Activated CD4-positive, alpha-beta T cell treated with anti-CD3 and anti-CD28 coated beads, Interleukin-2, amount 50 U/mL, for 1 hour (primary cell): ENCODE measurements around the gene PTPRJ.
"Not testable (repeated sequence)": the region's sequence is repeated elsewhere in the genome, so short reads cannot be mapped to it uniquely, and the experiment has no call there.

Experiments
- DNase-seq: peaks from one replicate; pipeline ENCODE4 v3.0.0-alpha.2; 2020

PTPRJ gene

DNA sequence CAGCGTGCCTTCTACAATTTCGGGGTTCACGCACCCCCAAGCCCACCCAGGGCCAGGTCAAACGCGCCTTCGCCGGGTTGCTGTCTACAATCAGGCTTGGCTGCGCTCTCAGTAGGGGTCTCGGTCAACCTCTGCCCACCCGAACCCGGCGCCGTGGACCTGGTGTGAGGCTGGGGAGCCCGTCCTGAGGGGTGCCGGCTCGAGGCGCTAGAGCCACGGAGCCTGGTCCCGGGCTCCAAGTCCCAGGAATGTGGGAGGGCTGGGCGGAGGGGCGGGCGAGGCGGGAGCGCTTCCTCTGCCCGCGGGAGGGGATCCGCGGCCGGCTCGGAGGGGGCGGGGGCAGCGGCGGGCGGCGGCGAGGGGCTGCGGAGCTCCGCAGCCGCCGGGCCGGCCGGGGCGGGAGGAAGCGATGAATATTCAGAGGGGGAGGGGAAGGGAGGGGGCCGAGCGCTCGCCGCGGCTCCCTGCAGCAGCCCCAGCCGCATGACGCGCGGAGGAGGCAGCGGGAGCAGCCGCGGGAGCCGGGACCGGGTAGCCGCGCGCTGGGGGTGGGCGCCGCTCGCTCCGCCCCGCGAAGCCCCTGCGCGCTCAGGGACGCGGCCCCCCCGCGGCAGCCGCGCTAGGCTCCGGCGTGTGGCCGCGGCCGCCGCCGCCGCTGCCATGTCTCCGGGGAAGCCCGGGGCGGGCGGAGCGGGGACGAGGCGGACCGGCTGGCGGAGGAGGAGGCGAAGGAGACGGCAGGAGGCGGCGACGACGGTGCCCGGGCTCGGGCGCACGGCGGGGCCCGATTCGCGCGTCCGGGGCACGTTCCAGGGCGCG is at the start of gene PTPRJ:
PTPRJ (plus strand) TSS at position 472 of the 819 bp plus-strand sequence. CDS start 354 bp downstream, outside the sequence.
- DNase-seq = peak; percentile 64

DNA sequence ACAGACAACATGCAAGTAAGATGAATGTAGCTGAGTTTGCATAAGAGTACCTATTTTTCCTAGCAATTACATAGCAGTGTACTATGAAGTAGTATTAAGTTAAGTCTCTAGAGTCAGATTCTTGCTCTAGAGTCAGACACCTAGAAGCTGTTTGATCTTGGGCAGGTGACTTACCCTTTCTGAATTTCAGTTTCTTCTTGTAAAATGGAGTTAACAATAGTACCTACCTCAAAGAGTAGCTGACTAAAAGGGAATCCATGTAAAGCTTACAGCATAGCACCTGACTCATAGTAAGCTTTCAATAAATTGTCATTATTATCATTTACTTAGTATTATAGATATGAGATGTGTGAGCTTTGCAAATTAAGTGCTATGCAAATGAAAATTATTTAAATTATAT is 47.8 kb upstream of the PTPRJ start:
- DNase-seq = no peak

DNA sequence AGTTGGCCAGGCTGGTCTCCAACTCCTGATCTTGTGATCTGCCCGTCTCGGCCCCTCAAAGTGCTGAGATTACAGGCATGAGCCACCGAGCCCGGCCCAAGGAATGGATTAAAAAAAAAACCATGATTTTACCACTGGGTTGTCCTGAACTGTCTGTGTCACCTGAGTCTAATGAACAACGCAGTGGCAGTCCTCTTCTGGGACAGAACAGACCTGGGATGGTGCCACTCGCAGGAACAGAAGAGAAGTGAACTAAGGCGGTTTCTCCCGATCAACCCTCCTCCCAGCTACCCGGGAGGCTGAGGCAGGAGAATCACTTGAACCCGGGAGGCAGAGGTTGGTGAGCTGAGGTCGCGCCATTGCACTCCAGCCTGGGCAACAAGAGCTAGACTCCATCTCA is 46.6 kb upstream of the PTPRJ start:
- not testable (repeated sequence) for DNase-seq

DNA sequence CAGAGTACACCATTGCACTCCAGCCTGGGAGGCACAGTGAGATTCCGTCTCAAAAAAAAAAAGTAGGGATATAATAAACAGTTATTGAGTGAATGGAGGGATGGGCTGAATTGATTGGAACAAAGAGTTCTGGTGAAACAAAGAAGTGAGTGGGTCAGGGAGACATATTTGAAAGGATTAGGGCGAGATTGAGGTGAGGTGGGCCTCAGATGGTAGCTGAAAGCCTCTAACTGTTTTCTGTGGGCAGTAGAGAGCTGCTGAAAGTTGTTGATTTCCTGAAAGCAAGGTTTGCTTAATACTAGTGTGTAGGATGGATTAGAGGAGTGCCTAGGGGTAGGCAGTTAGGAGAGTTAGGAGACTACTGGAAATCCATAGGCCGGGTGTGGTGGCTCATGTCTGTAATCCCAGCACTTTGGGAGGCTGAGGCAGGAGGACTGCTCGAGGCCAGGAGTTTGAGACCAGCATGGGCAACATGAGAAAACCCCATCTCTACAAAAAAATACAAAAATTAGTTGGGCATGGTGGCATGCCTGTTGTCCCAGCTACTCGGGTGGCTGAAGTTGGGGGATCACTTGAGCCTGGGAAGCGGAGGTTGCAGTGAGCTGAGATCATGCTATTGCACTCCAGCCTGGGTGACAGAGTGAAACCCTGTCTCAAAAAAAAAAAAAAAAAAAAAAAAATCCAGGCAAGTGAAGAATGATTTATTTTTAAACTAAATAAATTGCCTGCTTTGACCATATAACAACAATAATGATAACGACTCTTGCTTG is 41.4 kb upstream of the PTPRJ start:
- DNase-seq = no peak

DNA sequence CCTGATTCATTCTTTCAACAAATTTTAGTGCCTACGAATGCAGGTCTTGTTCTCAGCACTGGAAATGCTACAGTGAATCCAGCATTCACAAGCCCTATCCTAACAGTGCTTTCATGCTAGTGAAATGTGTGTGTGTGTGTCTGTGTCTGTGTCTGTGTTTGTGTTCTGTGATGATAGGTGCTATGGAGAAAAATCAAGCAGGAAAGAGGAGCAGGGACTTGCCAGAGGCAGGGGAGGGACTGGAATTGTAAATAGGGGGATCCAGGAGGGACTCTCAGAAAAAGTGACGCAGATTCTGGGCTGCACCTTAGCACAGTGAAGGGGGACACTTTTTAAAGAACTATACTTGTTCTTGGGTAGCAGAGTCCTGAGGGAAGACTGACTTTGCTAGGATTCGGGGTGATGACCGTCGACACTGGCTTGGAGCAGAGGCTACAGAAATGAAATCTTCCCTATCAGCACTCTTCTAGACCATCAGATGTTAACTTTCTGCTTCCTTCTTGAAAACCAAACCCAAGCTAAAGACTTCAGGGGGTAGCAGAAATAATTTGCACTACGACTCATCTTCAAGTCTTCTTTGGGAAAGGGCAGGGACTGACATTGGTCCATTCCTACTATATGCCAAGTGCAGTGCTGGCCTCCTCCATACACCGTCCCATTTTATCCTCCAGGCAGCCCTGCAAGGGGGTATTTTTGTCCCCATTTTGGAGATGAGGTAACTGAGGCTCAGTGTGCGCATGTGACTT is 39.3 kb upstream of the PTPRJ start:
- DNase-seq = no peak

DNA sequence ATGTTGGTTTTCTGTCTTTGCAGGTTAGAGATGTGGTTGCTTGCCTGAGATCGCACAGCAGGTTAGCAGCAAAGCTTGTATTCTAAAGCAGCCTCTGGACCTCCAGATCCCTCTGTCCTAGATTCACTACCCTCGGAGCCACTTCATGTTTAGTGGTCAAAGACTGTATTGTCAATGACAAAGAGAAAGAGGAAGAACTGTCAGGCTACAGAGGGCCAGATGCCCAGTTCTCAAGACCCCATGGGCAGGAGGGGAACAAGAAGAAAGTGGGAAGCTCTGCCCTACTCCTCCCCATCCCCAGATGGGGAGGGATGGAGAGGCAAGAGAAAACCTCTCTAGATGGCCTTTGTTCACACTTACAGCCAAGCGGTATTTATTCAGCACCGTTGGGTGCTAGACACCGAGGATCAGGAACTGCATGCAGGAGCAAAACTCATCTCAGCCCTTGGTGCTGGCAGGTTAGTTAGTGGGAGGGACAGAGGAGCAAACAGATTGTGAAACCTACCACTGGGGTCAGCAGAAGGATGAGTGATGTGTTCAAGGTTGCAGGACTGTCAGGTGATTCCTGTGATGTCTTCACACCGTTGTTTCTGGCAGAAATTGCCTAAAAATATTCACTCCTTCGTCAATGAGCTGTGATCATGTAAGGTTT is 38.3 kb upstream of the PTPRJ start:
- DNase-seq = no peak

DNA sequence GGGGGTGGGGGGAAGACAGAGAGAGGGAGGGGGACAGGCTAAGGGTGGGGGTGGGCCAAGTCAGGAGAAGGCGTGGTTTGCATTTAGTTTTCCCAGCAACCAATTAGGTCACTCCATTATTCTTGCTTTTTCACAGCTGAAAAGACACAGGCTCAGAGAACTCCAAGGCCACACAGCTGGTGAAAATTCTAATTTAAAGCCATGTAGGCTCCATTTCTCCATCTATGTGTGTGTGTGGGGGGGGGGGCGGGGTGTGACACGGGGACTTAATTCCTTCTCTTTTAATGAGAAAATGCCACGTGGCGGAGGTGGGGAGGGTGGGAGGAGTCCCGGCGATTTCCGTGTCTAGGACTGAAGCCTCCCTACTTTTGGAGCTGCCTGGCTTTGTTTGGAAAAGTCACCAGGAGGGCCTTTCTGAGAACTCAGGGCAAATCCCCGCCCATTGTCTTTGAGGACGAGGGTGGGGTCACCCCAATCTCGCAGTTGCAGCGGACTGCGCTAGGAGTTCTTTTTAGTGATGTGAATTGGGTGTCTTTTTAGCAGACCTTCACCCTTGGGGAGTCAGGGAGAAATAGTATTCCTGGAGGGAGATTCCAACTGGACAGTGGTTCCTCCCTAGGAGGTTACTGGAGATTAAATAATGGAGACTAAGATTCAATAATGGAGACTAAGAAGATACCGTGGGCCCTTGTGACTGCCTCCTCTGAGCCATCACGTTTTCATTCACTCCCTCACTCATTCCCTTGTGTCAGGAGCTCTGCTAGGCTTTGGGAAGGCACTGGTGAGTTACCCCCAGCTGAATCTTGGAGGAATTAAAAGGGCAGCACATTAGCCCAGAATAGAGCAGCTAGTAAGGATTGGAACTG is 36.4 kb upstream of the PTPRJ start:
- no peak for DNase-seq

DNA sequence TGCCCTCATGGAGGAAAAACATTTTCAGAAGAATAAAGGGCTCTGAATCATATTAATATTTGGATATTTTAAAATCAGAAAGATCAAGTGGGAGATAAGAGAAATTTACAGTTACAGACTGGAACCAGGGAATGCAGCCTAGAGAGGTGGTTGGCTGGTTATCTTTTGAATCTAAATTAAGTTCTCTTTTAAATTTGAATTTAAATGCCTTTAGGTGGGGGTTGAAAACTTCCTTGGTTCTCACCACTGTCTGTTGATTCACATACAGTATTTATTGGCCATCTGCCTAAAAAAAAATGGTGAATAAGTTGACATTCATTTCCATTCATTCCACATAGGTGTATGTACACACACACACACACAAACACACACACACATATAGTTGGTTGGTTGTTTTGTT is 35.7 kb upstream of the PTPRJ start:
- no peak for DNase-seq

DNA sequence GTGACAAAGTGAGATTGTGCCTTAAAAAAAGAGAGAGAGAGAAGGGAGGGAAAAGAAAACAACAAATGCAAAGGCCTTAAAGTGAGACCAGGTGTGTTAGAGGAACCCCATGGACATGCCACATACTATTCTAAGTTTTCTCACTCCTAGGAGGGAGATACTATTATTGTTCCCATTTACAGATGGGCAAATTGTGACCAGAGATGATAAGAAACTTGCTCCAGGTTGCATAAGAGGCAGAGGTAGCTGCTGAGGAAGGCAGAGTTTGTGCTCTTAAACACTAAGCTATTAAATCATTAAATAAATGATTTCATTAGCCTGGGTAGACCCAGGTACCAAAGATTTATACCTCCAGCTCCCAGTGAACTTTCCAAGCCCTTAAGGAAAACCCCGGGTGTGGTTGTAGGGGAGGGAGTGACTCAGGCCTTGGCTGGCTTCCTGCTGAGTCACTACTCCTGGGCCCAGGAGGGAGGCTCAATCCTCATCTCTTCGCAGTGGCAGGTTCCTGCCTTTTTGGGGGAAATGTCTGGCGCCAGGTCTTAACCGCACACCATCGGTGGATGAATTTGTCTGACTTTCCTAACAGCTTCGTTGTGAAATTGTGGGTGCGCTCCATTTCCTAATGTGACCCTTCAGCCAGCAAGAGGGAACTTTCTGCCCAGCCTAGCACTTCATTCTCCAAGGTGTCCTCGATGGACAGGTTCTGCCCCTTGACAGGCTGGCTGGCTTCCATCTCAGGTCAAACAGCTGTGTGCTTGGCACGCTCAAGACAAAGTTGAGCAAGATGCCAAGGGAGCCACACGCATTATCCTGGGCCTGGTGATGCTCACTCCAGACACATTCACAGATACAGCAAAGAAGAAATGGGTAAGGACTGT is 33.4 kb upstream of the PTPRJ start:
- no peak for DNase-seq

DNA sequence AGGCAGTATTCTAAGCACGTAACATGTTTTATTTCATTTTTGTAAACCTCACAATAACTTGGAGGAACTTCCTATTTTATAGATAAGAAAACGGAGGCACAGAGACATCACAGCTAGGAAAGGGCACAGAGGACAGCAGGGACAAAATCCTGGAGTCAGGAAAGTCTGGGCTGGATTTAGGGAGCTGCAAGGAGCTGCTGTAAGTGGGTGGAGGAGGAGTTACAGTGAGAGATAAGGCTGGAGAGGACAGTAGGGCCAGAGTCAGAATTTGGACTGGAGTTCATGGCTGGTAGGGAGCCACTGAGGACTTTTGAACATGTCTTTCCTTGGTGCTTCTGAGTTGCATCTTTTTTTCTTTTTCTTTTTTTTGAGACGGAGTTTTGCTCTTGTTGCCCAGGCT is 32.2 kb upstream of the PTPRJ start:
- no peak for DNase-seq

DNA sequence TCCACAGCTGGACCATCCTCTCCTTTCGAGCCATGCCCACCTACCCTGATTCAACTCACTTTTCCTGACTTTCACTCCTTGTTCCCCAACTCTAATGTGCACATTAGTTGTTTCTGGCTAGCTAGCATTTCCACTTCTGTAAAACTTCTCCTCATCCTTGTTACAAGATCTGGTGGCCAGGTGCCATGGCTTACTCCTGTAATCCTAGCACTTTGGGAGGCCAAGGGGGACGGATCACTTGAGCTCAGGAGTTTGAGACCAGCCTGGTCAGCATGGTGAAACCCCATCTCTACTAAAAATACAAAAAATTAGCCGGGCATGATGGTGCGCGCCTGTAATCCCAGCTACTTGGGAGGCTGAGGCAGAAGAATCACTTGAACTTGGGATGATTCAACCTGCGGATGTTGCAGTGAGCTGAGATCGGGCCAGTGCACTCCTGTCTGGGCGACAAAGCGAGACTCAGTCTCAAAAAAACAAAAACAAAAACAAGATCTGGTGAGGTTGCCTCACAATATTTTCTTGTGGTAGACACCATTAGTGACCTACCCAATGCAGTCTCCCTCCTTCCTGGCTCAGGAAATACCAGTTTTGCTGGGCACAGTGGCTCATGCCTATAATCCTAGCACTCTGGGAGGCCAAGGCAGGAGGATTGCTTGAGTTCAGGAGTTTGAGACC is 31.2 kb upstream of the PTPRJ start:
- DNase-seq = not testable (repeated sequence)

DNA sequence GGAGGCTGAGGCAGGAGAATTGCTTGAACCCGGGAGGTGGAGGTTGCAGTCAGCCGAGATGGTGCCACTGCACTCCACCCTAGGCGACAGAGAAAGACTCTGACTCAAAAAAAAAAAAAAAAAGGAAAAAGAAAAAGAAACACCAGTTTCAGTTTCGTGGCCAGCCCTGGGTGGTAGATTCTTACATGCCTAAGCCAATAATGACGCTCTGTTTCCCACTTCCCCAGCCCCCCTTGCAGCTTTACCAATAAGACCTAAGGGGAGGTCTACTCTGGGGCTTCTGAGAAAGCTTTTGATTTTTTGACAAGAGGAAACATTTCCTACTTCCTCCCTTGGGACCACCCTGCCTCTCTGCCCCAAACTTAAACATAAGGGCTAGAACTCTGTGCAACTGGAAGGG is 30.0 kb upstream of the PTPRJ start:
- DNase-seq = peak; percentile 38

DNA sequence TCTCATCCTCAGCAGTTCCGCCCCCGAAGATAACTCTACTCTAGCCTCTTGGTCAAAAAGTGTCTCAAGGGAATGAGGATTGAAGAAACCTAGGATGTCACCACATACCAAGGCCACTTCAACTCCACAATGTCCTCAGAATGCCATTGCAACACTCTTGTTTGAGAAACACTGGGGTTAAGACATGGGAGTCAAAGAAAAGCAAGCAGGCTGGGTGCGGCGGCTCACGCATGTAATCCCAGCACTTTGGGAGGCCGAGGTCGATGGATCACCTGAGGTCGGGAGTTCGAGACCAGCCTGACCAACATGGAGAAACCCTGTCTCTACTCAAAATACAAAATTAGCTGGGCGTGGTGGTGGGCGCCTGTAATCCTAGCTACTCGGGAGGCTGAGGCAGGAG is 28.9 kb upstream of the PTPRJ start:
- DNase-seq = not testable (repeated sequence)

DNA sequence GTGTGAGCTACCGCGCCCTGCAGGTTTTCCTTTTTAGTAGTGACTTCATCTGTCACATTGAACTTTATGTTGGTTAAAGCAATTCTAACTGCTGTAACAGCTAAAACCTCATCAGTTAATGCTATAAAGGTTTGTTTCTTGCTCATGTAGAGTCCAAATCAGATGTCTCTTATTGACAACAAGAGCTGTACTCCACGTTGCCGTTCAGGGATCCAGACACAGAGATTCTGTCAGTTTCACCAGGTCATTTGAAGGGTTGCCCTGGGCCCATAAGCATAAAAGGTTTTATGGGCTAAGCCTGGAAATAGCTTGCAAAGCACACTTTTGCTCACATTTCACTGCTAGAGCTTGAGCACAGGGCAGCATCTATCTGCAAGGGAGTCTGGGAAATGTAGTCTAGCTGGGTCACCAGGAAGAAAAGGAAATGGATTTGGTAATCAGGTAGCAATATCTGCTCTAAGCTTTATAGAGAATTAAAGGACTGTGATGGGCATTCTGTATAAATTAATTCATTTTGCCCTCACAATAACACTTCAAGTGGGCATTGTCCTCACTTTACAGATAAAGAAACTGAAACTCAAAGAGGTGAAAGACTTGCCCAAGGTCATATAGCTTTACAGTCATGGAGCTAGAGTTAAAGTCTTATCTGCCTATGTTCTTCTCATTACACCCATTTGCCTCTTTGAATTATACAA is 25.2 kb upstream of the PTPRJ start:
- no peak for DNase-seq

DNA sequence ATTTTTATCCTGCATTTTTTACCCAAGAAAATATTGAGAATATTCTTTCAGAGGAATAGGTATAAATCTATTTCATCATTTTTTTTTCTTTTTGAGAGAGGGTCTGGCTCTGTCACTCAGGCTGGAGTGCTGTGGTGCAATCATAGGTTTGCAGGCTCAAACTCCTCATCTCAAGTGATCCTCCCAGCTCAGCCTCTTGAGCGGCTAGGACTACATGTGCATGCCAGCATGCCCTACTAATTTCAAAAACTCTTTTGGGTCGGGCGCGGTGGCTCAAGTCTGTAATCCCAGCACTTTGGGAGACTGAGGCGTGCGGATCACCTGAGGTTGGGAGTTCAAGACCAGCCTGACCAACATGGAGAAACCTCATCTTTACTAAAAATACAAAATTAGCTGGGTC is 20.3 kb upstream of the PTPRJ start:
- no peak for DNase-seq

DNA sequence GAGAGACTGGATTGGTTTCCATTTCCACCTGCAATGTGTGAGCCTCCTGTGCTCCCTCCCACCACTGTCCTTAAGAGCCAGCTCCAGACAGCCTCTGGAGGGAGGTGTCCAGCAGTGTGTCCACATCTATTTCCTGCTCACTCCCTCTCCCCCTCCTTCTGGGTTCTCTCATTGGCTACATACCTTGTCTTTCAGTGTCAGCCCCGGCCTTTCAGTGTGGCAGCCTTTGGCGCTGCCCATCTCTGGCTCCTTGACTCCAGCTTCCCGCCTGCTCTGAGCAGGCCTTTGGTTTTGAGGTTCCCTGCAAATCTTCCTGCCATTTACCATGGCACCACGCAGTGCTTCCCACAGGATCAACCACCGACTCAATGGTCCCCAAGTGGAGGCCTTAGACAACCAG is 19.0 kb upstream of the PTPRJ start:
- DNase-seq = no peak

DNA sequence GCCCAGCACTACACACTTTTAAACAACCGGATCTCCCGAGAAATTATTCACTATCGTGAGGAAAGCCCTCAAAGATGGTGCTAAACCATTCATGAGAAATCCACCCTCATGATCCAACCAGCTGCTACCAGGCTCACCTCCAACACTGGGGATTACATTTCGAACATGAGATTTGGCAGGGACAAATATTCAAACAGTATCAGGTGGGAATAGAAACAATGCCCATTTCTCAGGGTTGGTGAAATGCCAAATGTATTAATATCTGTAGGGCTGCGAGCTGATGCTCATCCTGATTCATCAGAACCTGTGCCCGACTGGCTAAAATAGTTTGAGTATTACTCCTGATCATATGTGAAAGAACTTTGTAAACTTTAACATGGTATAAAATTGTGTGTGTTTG is 15.8 kb upstream of the PTPRJ start:
- DNase-seq = no peak

DNA sequence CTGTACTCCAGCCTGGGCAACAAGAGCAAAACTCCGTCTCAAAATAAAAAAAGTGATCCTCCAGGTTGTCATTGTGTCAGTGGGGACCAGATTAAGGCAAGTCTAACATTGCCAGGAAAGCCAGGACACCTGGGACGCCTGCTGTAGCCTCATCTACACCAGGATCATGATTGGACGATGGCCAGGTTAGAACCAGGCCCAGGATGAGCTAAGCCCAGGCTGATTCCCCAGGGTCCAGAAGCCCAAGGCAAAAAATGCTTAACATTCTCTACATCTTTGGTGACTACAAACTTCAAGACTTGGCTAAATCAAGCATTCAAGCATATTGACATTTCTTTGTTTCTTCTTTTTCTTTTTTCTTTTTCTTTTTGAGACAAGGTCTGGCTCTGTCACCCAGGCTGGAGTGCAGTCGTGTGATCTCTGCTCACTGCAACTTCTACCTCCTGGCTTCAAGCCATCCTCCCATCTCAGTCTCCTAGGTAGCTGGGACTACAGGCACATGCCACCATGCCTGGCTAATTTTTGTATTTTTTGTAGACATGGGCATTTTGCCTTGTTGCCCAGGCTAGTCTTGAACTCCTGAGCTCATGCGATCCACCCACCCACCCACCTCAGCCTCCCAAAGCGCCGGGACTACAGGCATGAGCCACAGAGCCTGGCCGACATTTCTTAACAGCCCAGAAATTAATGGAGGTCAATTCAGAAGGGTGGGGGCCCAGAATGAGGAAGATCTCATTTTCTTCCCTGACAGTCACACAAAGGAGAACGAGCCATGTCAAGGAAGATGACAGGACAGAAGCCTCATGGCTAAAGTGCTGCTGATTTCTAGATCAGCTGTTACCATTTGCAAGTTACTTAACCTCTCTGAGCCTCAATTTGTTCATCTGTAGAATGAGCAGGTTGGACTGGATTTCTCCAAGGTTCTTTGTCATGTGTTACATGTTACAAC is 12.5 kb upstream of the PTPRJ start:
- no peak for DNase-seq

DNA sequence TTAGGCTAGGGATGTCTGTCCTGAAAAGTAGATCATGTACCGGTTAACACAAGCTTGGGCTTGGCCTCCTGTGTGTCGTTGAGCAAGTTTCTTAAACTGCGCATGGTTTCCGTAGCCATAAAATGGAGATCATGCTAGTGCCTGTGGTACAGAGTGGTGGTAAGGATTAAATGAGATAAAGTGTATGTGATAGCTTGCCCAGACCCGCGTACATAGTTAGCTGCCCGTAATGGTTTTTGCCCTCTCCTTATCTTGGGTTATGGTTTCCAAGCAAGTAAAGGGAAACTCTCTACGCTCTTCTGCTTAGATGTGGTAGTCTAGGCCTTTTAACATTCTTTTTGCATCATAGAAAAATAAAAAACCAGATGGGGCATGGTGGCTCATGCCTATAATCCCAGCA is 11.0 kb upstream of the PTPRJ start:
- no peak for DNase-seq
